Left ventricle myocardium inferior (tissue), 1 donor: ENCODE data around the gene NUP210L. TPM values are rescaled to one million over a fixed set of nuclear protein-coding genes. Genes with fewer than 3 reads are reported as not detected.
"Not testable (repeated sequence)": the region's sequence is repeated elsewhere in the genome, so short reads cannot be mapped to it uniquely, and the experiment has no call there.

Experiments
- DNase-seq: peaks from one replicate; pipeline ENCODE4 v3.0.0-alpha.2; 2020
- H3K27ac ChIP-seq: fragments of 200-600 bp; replicated peaks from 2 replicates; pipeline ENCODE4 v1.8.0; 2021
- H3K27me3 ChIP-seq: fragments of 200-600 bp; 2 replicates; pipeline ENCODE4 v1.8.0; 2021; ENCODE audit warnings: low read depth
- H3K36me3 ChIP-seq: fragments of 200-600 bp; 2 replicates; pipeline ENCODE4 v1.8.0; 2021
- H3K4me1 ChIP-seq: fragments of 200-600 bp; 2 replicates; pipeline ENCODE4 v1.8.0; 2021
- H3K4me3 ChIP-seq: fragments of 200-600 bp; 2 replicates; pipeline ENCODE4 v1.8.0; 2021; ENCODE audit warnings: mild to moderate bottlenecking, moderate library complexity
- H3K9me3 ChIP-seq: fragments of 200-600 bp; replicated peaks from 2 replicates; pipeline ENCODE4 v1.8.0; 2021
- CTCF ChIP-seq: fragments of 200-600 bp; IDR thresholded peaks from 2 replicates; pipeline ENCODE4 v1.8.0; 2021; ENCODE audit warnings: antibody characterized with exemption, mild to moderate bottlenecking, borderline replicate concordance
- intact Hi-C: fragments of 100-400 bp; cut with micrococcal nuclease; formaldehyde crosslinking; loops from one replicate; pipeline ENCODE4 v1.11.0; 2022
- total RNA-seq: library from RNA; stranded (reverse); fragmentation: NEBNext Ultra II Directional; extraction: Animal tissue kit (Norgen Biotek cat#: 25700); gene quantifications from one replicate; pipeline ENCODE4 v1.2.1, GENCODE V29; 2021
- donor health status: DM: no; HTN: yes; CAD: no; lungs with severe emphysema.

Gene NUP210L
- total RNA-seq, 1 donor from 2014 or later: 0.30 TPM

DNA sequence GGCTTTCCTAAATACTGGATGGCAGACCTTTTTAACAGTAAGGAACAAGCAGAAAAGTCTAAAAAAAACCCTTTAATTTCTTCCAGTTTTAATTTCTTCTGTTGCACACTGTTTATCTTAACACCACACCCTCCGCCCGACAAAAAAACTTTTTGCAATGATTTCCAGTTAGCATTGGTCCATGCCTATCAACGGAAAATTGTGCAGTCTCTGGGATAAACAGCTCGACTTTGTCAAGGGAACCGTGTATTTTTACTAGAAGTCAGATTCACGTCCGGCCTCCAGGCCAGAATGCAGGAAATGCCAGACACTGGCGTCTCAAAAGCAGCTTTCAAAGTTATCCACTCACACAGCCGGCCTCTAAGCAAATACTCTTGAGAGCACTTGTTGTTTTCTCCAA lies 378 bp upstream of the NUP210L start:
- peaks cover 40% of the 10 kb centered on the region for H3K36me3 ChIP-seq
- no peaks in the 10 kb centered on the region for H3K27me3 ChIP-seq
- DNase-seq: no peak
- intact Hi-C loops: no loop called here
- no peak for TF ChIP-seq CTCF
- peaks cover 4% of the 10 kb centered on the region for H3K9me3 ChIP-seq
- H3K4me1 ChIP-seq: peaks cover 51% of the 10 kb centered on the region
- H3K4me3 ChIP-seq: peak overlapping the region; percentile 68
- H3K27ac ChIP-seq: peak overlapping the region; percentile 85

DNA sequence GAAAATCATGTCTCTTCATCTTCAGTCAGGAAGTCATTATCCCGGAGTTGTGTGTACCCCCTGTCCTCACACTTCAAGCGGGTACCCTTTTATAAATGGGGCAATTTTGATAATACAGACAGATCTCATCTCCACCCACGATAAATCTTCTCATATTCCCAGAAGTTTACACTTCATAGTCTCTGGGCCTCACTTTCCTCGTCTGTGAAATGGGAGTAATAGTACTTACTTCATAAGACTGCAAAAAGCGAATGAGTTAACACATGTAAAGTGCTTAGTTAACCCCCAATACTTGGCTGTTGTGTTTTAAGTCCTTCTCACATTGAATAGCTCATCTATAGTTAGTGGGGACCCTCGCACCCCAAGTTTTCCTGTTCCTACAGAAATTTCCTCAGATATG lies 820 bp downstream of the NUP210L start:
- H3K4me1 ChIP-seq: peaks cover 46% of the 10 kb centered on the region
- H3K27ac ChIP-seq: peak overlapping the region; percentile 85
- H3K9me3 ChIP-seq: no peaks in the 10 kb centered on the region
- no peak for DNase-seq
- no peak for TF ChIP-seq CTCF
- no peaks in the 10 kb centered on the region for H3K27me3 ChIP-seq
- peaks cover 28% of the 10 kb centered on the region for H3K36me3 ChIP-seq
- intact Hi-C loops: no loop called here
- peak overlapping the region; percentile 68 for H3K4me3 ChIP-seq

DNA sequence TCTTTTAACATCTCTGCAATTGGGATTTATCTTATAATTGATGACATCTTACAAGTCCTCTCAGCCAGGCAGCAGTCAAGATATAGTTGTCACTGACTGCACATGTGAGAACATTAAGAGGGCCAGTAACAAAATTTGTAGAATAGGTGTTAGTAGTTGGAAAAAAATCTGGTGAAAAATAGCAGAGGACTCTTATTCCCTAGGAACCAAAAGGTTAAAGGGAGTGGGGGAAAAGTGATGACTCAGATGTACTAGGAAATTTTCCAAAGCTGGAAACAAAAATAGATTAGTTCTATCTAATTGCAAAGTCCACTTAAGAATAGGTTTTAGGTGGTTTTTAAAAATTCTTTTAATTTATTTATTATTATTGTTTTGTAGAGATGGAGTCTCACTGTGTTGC lies 3.6 kb downstream of the NUP210L start:
- intact Hi-C loops: no loop called here
- no peak for DNase-seq
- Histone ChIP-seq H3K4me1 (peaks cover 28% of the 10 kb centered on the region), H3K9me3 (no peaks in the 10 kb centered on the region), H3K27ac (no peak overlapping the region), H3K4me3 (no peak overlapping the region), H3K27me3 (no peaks in the 10 kb centered on the region), H3K36me3 (peaks cover 7% of the 10 kb centered on the region)
- TF ChIP-seq CTCF: no peak

- intact Hi-C loops: no loop called here
- H3K4me3 ChIP-seq: no peak overlapping the region
- no peaks in the 10 kb centered on the region for H3K27me3 ChIP-seq
- TF ChIP-seq CTCF: no peak
- peaks cover 7% of the 10 kb centered on the region for H3K4me1 ChIP-seq
- no peaks in the 10 kb centered on the region for H3K36me3 ChIP-seq
- H3K27ac ChIP-seq: no peak overlapping the region
- no peaks in the 10 kb centered on the region for H3K9me3 ChIP-seq
- DNase-seq: no peak
These were observed 6.1 kb downstream of the NUP210L start for GRCh38 chr1:154148807-154149206.

DNA sequence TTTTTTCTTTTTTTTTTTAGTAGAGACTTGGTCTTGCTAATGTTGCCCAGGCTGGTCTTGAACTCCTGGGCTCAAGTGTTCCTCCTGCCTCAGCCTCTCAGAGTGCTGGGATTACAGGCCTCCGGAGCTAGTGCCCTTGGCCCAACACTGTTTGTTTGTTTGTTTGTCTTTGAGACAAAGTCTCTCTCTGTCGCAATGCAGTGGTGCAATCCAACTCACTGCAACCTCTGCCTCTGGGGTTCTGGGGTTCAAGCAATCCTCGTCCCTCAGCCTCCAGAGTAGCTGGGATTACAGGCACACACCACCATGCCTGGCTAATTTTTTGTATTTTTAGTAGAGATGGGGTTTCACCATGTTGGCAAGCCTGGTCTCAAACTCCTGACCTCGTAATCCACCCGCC lies 7.4 kb downstream of the NUP210L start:
- H3K27ac ChIP-seq, H3K4me1 ChIP-seq, H3K9me3 ChIP-seq, DNase-seq, H3K36me3 ChIP-seq, H3K27me3 ChIP-seq, H3K4me3 ChIP-seq, intact Hi-C loops: not testable (repeated sequence)

GRCh38 chr1:154145986-154146385 lies 8.9 kb downstream of the NUP210L start:
- DNase-seq: no peak
- Histone ChIP-seq H3K4me3 (no peak overlapping the region), H3K4me1 (no peaks in the 10 kb centered on the region), H3K9me3 (no peaks in the 10 kb centered on the region), H3K27ac (no peak overlapping the region), H3K36me3 (no peaks in the 10 kb centered on the region), H3K27me3 (no peaks in the 10 kb centered on the region)
- intact Hi-C loops: no loop called here
- peak; percentile 32 for TF ChIP-seq CTCF
